ENCODE data around the gene GAS6.

DNA sequence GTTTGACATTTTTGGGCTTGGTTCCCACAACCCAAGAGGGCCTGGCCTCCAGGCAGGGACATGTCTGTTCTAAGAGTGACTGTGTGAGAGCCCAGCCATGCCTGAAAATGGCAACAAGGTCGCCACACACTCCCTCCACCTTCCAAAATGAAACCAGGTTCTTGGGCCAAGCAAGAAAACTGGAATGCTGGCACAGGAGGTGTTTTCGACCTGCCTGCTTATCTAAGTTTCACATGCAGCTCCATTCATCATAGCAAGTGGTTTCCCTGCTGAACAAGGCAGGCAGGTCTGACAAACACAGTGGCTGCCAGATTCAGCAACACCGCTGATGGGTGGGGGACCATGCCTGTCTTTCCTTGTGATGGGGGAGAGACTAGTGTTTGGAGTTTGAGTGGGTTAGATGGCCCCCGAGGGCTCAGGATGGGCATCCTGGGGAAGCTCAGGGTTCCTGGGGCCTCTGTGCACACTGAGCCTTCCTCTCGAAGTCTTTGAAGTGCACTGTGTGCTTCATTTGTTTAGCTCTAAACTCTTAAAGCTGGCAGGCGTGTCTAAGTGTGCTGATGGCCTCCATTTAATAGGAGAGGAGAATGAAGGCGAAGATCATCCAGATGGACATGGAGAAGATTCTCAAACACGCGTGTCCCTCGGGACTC is 17.9 kb upstream of the GAS6 start:
- TF ChIP-seq, protein P1, sequence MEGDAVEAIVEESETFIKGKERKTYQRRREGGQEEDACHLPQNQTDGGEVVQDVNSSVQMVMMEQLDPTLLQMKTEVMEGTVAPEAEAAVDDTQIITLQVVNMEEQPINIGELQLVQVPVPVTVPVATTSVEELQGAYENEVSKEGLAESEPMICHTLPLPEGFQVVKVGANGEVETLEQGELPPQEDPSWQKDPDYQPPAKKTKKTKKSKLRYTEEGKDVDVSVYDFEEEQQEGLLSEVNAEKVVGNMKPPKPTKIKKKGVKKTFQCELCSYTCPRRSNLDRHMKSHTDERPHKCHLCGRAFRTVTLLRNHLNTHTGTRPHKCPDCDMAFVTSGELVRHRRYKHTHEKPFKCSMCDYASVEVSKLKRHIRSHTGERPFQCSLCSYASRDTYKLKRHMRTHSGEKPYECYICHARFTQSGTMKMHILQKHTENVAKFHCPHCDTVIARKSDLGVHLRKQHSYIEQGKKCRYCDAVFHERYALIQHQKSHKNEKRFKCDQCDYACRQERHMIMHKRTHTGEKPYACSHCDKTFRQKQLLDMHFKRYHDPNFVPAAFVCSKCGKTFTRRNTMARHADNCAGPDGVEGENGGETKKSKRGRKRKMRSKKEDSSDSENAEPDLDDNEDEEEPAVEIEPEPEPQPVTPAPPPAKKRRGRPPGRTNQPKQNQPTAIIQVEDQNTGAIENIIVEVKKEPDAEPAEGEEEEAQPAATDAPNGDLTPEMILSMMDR (conservative IDR thresholded peaks at IDR 0.05; ENCODE audit: low read depth, low read length): no peak
- TF ChIP-seq EZH2phosphoT487 (IDR thresholded peaks at IDR 0.05; ENCODE audit: borderline replicate concordance, low read length): no peak
- TF ChIP-seq EZH2 (IDR thresholded peaks at IDR 0.05; ENCODE audit: low read length, unreplicated experiment): no peak
